Left renal pelvis (tissue), 4 donors: Measurements from ENCODE around the gene AIG1. TPM values are rescaled to one million over a fixed set of nuclear protein-coding genes. Genes with fewer than 3 reads are reported as not detected.
"Not testable (repeated sequence)": the region's sequence is repeated elsewhere in the genome, so short reads cannot be mapped to it uniquely, and the experiment has no call there.

Experiments used
- DNase-seq, 4 donors: peaks; one replicate each; pipeline ENCODE4 v3.0.0-alpha.2; 2013; ENCODE audit warnings: low read depth in 4 of 4, low spot score in 3 of 4
- polyA plus RNA-seq, 4 donors: library from polyadenylated mRNA; unstranded; fragments of 120-200 nt; gene quantifications; one replicate each; pipeline ENCODE4 v1.2.1, GENCODE V29; 2013; ENCODE audit not compliant: insufficient read length in 4 of 4

The AIG1 gene
- polyA plus RNA-seq, 4 donors = 27.8 to 113 (median 100) TPM

GRCh38 chr6:143055213-143055612 lies 5.5 kb upstream of the AIG1 start:
- DNase-seq = no peak

GRCh38 chr6:143055891-143056290 lies 4.8 kb upstream of the AIG1 start:
- no peak for DNase-seq

DNA sequence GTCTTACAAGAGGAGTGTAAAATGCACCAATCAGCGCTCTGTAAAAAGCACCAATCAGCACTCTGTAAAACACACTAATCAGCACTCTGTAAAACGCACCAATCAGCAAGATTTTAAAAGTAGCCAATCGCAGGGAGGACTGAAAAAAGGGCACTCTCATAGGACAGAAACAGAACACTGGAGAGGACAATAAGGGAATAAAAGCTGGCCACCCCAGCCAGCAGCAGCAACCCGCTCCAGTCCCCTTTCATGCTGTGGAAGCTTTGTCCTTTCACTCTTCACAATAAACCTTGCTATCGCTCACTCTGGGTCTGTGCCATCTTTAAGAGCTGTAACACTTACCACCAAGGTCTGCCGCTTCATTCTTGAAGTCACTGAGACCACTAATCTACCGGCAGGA lies 1.7 kb upstream of the AIG1 start:
- DNase-seq = no peak

DNA sequence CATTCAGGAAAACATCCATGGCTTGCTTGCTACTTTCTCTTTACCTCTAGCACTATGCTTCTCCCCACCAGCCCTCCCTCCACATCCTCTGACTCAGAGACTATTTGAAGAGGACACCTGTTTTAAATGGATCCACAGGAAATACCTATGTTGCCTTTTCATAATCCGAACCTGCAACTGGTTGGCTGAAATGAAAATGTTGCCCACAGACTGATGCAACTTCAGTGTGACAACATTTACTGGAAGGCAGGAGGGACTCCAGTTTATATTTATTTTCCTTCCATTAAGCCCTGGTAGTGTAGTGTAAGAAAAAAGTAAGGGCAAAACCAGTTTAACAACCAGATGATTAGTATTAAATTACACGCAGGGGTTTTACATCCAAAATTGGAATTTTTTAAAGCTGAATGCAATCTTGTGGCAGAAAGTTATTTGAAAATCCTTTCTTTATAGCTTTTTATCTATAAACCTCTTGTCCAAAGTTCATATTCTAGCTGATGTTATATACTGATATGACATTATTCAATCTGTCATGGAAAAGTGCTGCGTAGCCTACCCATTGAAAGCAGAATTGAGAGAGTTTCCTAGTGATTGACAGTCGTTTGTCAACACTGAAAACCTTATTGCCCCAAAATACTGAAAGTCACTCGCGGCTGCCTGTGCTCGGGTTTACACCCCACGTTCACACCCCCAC lies 881 bp upstream of the AIG1 start:
- DNase-seq = peak in 3 of 4 donors; percentile 8 to 21 (median 15)

- peak; percentile 58 to 70 (median 62) for DNase-seq
These were observed 309 bp upstream of the AIG1 start for GRCh38 chr6:143060354-143060805.

- DNase-seq = peak in 3 of 4 donors; percentile 5 to 26 (median 9)
These were observed 1.1 kb downstream of the AIG1 start for GRCh38 chr6:143061597-143062385.

DNA sequence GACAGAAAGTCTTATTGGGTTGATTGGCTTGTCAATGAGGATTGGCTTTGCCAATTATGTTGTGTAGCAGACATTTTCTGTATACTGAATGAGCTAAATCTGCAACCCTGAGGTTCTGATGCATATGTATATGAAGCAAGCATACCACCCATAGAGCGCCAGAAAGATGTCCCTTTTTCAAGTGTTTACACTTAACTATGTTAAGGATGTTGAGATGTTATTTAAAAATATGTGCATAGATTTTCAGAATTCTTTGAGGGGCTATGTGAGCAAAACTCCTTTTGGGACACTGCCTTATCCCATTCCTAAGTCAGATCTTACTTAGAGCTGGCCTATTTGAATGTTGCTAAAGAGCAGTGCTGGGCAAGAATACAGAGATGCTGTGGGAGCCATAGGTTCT lies 1.9 kb downstream of the AIG1 start:
- DNase-seq = no peak

DNA sequence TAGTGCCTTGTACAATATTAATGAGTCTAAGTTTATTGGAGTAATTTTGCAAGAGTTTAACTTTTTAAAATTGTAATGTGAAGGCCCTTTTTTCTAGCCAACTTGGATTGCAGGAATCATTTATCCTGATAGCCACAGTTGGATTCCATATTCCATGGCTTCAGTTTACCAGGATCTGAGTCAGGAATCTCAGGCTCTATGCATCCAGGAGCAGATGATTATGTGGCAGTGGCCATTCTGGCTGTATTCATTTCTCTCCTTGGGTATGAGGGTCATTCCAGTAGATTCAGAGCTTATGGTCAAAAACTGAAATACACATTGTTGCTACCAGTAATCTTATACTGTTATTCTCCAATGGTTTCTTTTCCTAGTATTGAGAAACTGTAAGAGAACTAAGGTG lies 2.9 kb downstream of the AIG1 start:
- no peak for DNase-seq

DNA sequence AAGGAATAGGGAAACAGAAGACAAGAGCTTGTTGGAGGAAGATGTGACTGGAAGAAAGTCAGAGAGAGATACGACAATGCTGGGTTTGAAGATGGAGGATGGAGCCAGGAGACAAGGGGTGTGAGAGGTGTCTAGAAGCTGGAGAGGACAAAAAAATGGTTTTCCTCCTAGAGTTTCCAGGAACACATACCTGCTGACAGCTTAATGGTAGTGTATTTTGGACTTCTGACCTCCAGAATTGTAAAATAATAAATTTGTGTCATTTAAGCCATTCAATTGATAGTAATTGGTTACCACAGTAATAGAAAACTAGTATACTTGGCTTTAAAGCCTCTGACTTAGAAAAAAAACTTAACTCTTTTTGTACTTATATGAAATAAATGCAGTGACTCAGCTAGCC lies 3.6 kb downstream of the AIG1 start:
- no peak for DNase-seq

DNA sequence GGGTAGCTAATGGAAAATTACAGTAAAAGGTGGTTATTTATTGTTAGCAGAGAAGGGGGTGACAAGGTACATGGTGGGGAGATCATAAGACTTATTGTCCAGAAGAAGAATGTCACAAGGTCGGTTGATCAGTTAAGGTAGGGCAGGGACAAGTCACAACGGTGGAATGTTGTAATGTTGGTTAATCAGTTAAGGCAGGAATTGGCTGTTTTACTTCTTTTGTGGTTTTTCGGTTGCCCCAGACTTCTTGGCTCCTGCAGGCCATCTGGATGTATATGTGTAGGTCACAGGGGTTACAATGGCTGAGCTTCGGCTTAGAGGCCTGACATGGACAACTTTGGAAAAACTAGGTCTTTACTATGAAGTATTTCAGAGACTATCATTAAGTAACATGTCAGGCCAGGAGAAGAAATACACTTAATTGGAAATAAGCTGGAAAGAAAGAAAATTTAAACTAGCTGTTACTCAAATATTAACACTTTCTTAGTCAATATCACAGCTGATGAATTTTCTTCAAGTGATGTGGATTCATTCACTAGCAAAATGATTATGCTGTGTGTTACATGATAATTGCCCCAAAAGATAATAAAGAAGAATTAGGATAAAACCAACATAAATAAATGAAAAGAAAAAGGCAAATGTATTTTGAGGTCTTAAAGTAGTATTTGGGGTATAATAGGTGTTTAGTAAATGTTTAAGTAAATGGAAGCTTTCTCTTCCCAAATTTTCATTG lies 4.4 kb downstream of the AIG1 start:
- DNase-seq = no peak

DNA sequence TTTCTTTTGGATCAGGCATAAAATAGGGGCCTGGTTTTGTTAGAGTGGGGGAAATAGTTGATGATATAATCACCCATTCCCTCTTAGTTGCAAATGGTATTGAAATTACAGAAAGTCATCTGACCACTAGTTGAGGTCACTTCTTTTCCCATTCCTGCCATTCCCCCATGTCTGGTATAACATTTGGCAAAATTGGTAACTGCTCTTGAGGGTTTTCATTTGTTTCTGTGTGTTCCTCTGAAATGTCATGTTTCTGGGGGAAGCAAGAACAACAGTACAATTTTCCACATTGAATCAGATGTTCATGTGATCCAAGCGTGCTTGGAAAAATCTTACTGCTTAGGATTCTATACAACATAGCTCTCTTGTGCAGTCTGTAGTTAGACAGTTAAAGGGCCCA lies 7.3 kb downstream of the AIG1 start:
- no peak for DNase-seq

DNA sequence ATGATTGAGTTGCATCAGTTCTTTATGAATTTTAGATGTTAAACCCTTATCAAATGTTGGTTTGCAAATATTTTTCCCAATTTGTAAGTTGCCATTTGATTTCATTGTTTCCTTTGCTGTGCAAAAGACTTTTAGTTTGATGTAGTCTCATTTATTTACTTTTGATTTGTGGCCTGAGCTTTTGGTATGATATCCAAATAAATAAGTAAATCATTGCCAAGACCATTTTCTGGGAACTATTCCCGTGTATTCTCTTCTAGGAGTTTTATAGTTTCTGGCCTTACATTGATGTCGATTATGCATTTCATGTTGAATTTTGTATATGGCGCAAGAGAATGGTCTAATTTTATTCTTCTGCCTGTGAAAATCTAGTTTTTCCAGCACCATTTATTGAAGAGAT lies 13.4 kb downstream of the AIG1 start:
- DNase-seq = no peak

DNA sequence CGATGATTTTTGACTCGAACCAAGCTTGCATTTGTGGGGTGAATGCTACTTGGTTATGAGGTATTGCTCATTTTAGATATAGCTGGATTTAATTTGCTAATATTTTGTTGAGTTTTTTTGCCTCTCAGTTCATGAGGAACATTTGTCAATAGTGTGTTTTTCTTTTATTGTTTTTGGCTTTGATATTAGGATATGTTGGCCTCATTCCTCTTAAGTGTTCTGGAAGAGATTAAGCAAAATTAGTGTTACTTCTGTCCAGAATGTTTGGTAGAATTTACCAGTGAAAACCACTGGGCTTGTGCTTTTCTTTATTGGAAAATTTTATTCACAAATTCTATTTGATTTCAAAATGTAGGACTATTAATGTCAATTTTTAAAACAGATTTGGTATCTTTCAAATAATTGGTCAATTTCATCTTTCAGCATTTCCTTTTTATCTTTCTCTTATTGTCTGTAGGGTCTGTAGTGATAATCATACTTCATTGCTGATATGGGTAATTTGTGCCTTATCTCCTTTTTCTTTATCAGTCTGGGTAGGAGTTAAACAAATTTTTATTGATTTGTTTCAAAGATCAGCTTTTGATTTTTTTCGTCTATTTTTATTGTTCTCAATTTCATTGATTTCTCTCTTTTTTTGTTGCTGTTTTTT lies 14.1 kb downstream of the AIG1 start:
- no peak for DNase-seq

DNA sequence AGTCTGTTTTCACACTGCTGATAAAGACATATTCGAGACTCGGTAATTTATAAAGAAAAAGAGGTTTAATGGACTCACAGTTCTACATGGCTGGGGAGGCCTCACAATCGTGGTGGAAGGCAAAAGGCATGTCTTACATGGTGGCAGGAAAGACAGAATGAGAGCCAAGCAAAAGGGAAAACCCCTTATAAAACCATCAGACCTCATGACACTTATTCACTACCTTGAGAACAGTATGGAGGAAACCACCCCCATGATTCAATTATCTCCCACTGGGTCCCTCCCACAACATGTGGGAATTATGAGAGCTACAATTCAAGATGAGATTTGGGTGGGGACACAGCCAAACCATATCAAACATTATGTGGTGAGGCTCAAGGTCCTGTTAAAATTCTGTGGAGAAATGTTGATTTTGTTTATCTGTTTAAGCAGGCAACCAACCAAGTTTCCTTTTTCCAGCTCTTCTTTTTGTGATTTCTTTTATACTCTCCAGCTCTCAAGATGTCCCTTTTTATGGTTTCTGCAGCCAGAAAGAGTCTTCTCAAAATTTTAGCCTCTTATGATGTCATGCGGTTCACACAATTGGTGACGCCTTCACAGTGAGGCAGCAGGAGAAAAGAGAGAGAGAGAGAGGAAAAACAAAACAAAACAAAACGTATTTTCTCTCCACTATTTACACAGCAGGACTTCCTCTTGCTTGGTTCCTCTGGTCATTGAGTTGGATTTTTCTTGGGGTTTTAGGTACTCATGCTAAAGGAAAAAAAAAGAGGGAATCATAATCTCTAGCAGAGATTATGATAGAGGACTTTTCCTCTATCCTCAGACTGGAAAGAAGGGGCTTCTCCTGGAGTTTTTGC lies 18.0 kb downstream of the AIG1 start:
- DNase-seq = no peak

DNA sequence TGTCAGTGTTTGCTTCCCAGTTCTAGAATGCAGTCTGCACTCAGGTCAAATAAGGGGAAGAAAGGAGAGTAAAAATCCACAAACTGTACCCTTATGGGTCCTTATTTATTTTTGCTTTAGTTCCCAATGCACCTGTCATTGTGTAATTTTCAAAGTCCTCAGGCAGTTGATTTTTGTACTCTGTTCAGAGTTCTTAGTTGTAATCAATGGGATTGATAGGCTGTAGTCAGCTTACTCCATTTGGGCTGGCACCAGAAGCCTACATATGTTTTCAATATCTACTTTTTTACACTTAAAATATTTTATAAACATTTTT lies 18.6 kb downstream of the AIG1 start:
- DNase-seq = no peak

GRCh38 chr6:143082274-143082673 lies 21.6 kb downstream of the AIG1 start:
- DNase-seq = not testable (repeated sequence)

DNA sequence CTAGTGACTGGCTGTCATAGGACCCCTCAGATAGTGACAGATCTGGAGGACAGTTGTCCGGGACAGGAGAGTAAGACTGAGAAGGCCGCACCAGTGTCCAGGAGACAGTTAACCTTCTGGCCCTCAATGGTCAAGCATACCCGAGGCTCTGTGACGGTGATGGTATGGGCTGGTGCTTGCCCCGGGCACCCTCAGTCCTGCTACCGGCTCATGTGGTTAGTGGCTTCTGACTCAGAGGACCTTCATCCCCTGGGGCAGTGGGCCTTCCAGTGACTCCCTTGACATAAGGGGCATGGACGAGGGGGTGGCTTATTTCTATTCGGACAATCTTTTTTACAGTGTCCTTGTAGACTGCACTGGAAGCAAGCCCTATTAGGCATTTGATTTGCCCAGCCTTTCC lies 23.3 kb downstream of the AIG1 start:
- DNase-seq = not testable (repeated sequence)

GRCh38 chr6:143087335-143087734 lies 26.6 kb downstream of the AIG1 start:
- not testable (repeated sequence) for DNase-seq

DNA sequence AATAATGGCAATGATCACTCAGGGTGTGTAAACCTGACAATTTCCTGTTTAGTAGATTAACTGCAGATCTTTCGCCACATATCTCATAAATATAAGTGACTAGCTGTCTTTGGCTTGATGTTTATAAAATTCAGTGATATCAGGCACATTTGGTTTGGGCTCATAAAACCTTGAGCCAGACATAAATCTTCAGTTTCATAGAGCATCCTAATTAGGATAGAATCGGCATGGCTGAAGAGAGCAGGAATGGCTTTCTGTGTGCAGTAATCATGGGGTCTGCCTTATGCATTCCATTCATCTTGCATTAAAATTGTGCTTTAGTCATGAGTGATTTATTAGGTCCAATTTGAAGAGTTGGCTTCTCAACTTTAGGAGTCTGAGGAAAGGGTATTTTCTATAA lies 27.2 kb downstream of the AIG1 start:
- DNase-seq = no peak
